GM13977 (cell line): Measurements from ENCODE around the gene MRGPRD.

Experiments
- DNase-seq: peaks from one replicate; pipeline ENCODE4 v3.0.0; 2012; ENCODE audit warnings: low spot score
- CTCF ChIP-seq: IDR thresholded peaks from 2 replicates; pipeline ENCODE4 v1.5.1; 2012; ENCODE audit warnings: mild to moderate bottlenecking, control low read depth; ENCODE audit not compliant: insufficient read depth; ENCODE audit errors: extremely low read depth, missing control alignments
- in situ Hi-C: fragments of 300-500 bp; cut with MboI; formaldehyde crosslinking; loops from one replicate; pipeline ENCODE4 v1.12.0; 2022; ENCODE audit warnings: low sequenced_read_pairs, low pct_unique_long_range_greater_than_20kb, mixed read lengths, inconsistent platforms; ENCODE audit not compliant: unreplicated experiment

MRGPRD gene

GRCh38 chr11:68969386-68969785 lies 11.4 kb downstream of the MRGPRD start:
- in situ Hi-C loops = no loop called here
- no peak for TF ChIP-seq CTCF
- no peak for DNase-seq

GRCh38 chr11:68968306-68969250 lies 12.2 kb downstream of the MRGPRD start:
- in situ Hi-C loops = no loop called here
- no peak for DNase-seq
- no peak for TF ChIP-seq CTCF

- DNase-seq = no peak
- in situ Hi-C loops = no loop called here
- no peak for TF ChIP-seq CTCF
Observed at GRCh38 chr11:68966894-68967780, 13.6 kb downstream of the MRGPRD start.

GRCh38 chr11:68965901-68966853 lies 14.6 kb downstream of the MRGPRD start:
- in situ Hi-C loops = no loop called here
- no peak for DNase-seq

GRCh38 chr11:68963779-68964178 lies 17.0 kb downstream of the MRGPRD start:
- TF ChIP-seq CTCF = no peak
- no peak for DNase-seq
- in situ Hi-C loops = no loop called here

More at GRCh38 chr11:68965901-68966853, 14.6 kb downstream of the MRGPRD start:
- no peak for TF ChIP-seq CTCF
